ENCODE results near the gene SLC35F3.
"Not testable (repeated sequence)": the region's sequence is repeated elsewhere in the genome, so short reads cannot be mapped to it uniquely, and the experiment has no call there.

The SLC35F3 gene

GRCh38 chr1:234094172-234094571 is 189.7 kb downstream of the SLC35F3 start:
- in situ Hi-C loops (cut with MboI; ENCODE audit: low sequenced_read_pairs): no loop called here

- in situ Hi-C loops (cut with MboI; ENCODE audit: low sequenced_read_pairs): no loop called here
These were observed 191.8 kb downstream of the SLC35F3 start for GRCh38 chr1:234096161-234096770.

- in situ Hi-C loops (cut with MboI; ENCODE audit: low sequenced_read_pairs): no loop called here
These were observed 198.1 kb downstream of the SLC35F3 start for GRCh38 chr1:234102583-234102982.

- in situ Hi-C loops (cut with MboI; ENCODE audit: low sequenced_read_pairs): no loop called here
These were observed 198.7 kb downstream of the SLC35F3 start for GRCh38 chr1:234103198-234103597.

GRCh38 chr1:234106032-234106431 is 201.6 kb downstream of the SLC35F3 start:
- in situ Hi-C loops (cut with MboI; ENCODE audit: low sequenced_read_pairs): no loop called here

GRCh38 chr1:234107416-234108021 is 203.0 kb downstream of the SLC35F3 start:
- in situ Hi-C loops (cut with MboI; ENCODE audit: low sequenced_read_pairs): no loop called here

GRCh38 chr1:234108921-234109320 is 204.4 kb downstream of the SLC35F3 start:
- in situ Hi-C loops (cut with MboI; ENCODE audit: low sequenced_read_pairs): no loop called here

GRCh38 chr1:234109840-234110239 is 205.4 kb downstream of the SLC35F3 start:
- in situ Hi-C loops (cut with MboI; ENCODE audit: low sequenced_read_pairs): no loop called here

GRCh38 chr1:234111458-234112142 is 207.1 kb downstream of the SLC35F3 start:
- in situ Hi-C loops (cut with MboI; ENCODE audit: low sequenced_read_pairs): no loop called here

- in situ Hi-C loops (cut with MboI; ENCODE audit: low sequenced_read_pairs): no loop called here
These were observed 210.3 kb downstream of the SLC35F3 start for GRCh38 chr1:234114648-234115307.

GRCh38 chr1:234118911-234119310 is 214.4 kb downstream of the SLC35F3 start:
- in situ Hi-C loops (cut with MboI; ENCODE audit: low sequenced_read_pairs): no loop called here

GRCh38 chr1:234119431-234119830 is 215.0 kb downstream of the SLC35F3 start:
- in situ Hi-C loops (cut with MboI; ENCODE audit: low sequenced_read_pairs): no loop called here

- in situ Hi-C loops (cut with MboI; ENCODE audit: low sequenced_read_pairs): no loop called here
These were observed 216.0 kb downstream of the SLC35F3 start for GRCh38 chr1:234120327-234120944.

GRCh38 chr1:234121659-234122058 is 217.2 kb downstream of the SLC35F3 start:
- in situ Hi-C loops (cut with MboI; ENCODE audit: low sequenced_read_pairs): not testable (repeated sequence)

- in situ Hi-C loops (cut with MboI; ENCODE audit: low sequenced_read_pairs): not testable (repeated sequence)
These were observed 218.1 kb downstream of the SLC35F3 start for GRCh38 chr1:234122571-234122970.

GRCh38 chr1:234123867-234124266 is 219.4 kb downstream of the SLC35F3 start:
- in situ Hi-C loops (cut with MboI; ENCODE audit: low sequenced_read_pairs): no loop called here

GRCh38 chr1:234125283-234125682 is 220.8 kb downstream of the SLC35F3 start:
- in situ Hi-C loops (cut with MboI; ENCODE audit: low sequenced_read_pairs): no loop called here

- in situ Hi-C loops (cut with MboI; ENCODE audit: low sequenced_read_pairs): no loop called here
These were observed 221.2 kb downstream of the SLC35F3 start for GRCh38 chr1:234125714-234126113.

GRCh38 chr1:234127026-234127671 is 222.7 kb downstream of the SLC35F3 start:
- in situ Hi-C loops (cut with MboI; ENCODE audit: low sequenced_read_pairs): no loop called here

- in situ Hi-C loops (cut with MboI; ENCODE audit: low sequenced_read_pairs): no loop called here
These were observed 228.3 kb downstream of the SLC35F3 start for GRCh38 chr1:234132795-234133194.

GRCh38 chr1:234134878-234135277 is 230.4 kb downstream of the SLC35F3 start:
- in situ Hi-C loops (cut with MboI; ENCODE audit: low sequenced_read_pairs): no loop called here

Measured in HL-60/S4 treated with phorbol 12-myristate 13-acetate at 8.2 ng/mL for 4 days and 3 days (cell line).